ENCODE data around the gene BAIAP2. TPM values are rescaled to one million over a fixed set of nuclear protein-coding genes. Genes with fewer than 3 reads are reported as not detected.
A peak's percentile ranks its signal among the peaks of the same experiment; 100 is the strongest.

The BAIAP2 gene
- total RNA-seq, 2 experiments from 2014 or later, result 4.6 to 5.0 TPM

DNA sequence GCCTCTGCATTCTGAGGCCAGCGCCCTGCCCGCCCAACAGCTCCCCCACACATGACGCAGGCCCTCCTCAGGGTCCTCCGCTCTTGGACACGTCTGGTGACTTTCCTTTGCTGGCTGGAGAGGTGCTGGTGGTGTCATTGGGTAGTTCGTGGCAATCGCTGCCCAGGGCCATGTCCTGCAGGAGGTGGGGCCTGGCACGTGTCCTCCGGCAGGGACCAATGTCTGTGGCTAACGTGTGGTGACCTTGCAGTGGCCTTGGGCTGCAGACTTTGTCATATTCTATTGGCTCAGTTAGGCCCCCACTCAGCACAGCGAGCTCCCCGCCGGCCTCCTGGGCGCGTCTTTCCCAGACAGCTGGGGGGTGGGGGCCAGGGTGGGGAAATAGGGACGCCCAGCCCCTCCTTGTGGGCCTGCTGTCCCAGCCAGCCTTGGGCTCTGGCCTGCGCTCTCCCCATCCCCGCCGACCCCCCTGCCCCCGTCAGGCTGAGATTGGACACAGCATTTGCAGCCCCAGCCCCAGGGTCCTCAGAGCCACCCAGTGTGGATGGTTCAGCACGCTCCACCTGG is 78.3 kb downstream of the BAIAP2 start:
- H3K27me3 Mint-ChIP-seq, result no peaks in the 10 kb centered on the region
- POLR2A ChIA-PET, result no interaction called here
- no peak overlapping the region for H3K27ac Mint-ChIP-seq
- ATAC-seq, result no peak
- DNase-seq, result no peak
- peaks cover 3% of the 10 kb centered on the region for H3K4me1 Mint-ChIP-seq
- CTCF ChIA-PET, result interaction anchor here (1.2 kb wide), 1 partner anchor 11 kb away, joined by 3 read pairs; no protein-coding TSS in a partner anchor
- no peak overlapping the region for H3K4me3 Mint-ChIP-seq
- H3K36me3 Mint-ChIP-seq (ENCODE audit: low read depth), result no peaks in the 10 kb centered on the region
- no peaks in the 10 kb centered on the region for H3K9me3 Mint-ChIP-seq (ENCODE audit: low read depth)
- intact Hi-C loops (cut with DNase I, micrococcal nuclease), result no loop called here

DNA sequence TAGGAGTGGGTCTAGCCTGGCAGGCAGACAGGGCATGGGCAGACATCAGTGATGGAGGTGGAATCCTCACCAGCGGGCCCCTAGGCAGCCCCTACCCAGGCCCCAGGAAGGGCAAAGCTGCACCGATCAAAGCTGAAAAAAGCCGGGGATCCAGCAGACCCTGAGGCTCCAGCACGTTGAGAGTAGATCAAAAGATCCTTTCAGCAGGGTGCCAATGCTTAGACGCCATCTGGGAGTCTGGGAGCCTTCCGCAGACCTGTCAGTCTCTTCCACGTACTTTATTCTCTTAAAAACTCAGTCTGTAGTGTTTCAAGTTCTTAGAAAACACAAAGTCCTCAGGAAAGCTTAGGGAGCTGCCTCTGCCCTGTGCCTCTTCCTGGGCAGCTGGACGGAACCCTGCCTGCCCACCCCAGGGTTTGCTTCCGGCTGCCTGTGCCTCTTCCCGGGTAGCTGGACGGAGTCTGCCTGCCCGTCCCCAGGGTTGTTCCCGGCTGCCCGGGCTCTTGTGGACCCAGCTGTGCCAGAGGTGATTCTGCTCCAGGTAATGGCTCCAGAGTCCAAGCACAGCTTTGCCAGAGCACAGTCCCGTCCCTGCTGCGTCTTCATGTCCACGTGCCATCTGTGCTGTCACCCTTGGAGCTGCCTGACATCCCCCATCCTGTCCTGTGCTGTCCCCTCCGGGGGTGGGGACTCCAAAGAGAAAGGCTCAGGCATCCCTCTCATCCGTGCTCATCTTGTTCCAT is 79.6 kb downstream of the BAIAP2 start:
- H3K9me3 Mint-ChIP-seq (ENCODE audit: low read depth), result no peaks in the 10 kb centered on the region
- ATAC-seq, result no peak
- no peak overlapping the region for H3K27ac Mint-ChIP-seq
- H3K4me3 Mint-ChIP-seq, result no peak overlapping the region
- intact Hi-C loops (cut with DNase I, micrococcal nuclease), result no loop called here
- ChIA-PET CTCF (interaction anchor here (0.7 kb wide), 1 partner anchor 13 kb away, joined by 4 read pairs; no protein-coding TSS in a partner anchor), POLR2A (interaction anchor here (0.7 kb wide), 1 partner anchor 84 kb away, joined by 3 read pairs; no protein-coding TSS in a partner anchor)
- peaks cover 3% of the 10 kb centered on the region for H3K4me1 Mint-ChIP-seq
- no peaks in the 10 kb centered on the region for H3K36me3 Mint-ChIP-seq (ENCODE audit: low read depth)
- DNase-seq, result no peak
- no peaks in the 10 kb centered on the region for H3K27me3 Mint-ChIP-seq

DNA sequence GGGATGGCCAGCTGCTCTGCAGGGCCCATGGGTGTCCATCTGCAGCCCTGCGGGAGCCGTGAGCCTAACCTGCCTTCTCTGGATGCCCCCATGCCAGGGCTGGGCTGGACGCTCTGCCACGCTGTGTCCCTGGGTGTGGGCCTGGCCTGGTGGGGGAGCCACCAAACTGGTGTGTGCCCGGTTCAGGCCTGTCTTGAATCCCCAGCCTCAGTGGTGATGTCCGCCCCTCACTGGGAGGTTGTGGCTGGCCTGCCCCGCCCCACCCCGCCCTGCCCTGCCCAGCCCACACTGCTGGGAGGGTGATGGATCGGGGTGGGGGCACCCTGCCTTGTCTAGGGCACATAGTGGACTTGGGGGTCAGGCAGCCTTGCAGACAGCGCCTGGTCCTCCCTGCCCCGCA is 80.3 kb downstream of the BAIAP2 start:
- ATAC-seq (no peak), DNase-seq (no peak)
- no peaks in the 10 kb centered on the region for H3K9me3 Mint-ChIP-seq (ENCODE audit: low read depth)
- CTCF ChIA-PET, result interaction anchor here (0.7 kb wide), 1 partner anchor 13 kb away, joined by 4 read pairs; no protein-coding TSS in a partner anchor
- no peaks in the 10 kb centered on the region for H3K27me3 Mint-ChIP-seq
- POLR2A ChIA-PET, result no interaction called here
- H3K27ac Mint-ChIP-seq, result no peak overlapping the region
- no peak overlapping the region for H3K4me3 Mint-ChIP-seq
- no peaks in the 10 kb centered on the region for H3K36me3 Mint-ChIP-seq (ENCODE audit: low read depth)
- intact Hi-C loops (cut with DNase I, micrococcal nuclease), result no loop called here
- H3K4me1 Mint-ChIP-seq, result no peaks in the 10 kb centered on the region

DNA sequence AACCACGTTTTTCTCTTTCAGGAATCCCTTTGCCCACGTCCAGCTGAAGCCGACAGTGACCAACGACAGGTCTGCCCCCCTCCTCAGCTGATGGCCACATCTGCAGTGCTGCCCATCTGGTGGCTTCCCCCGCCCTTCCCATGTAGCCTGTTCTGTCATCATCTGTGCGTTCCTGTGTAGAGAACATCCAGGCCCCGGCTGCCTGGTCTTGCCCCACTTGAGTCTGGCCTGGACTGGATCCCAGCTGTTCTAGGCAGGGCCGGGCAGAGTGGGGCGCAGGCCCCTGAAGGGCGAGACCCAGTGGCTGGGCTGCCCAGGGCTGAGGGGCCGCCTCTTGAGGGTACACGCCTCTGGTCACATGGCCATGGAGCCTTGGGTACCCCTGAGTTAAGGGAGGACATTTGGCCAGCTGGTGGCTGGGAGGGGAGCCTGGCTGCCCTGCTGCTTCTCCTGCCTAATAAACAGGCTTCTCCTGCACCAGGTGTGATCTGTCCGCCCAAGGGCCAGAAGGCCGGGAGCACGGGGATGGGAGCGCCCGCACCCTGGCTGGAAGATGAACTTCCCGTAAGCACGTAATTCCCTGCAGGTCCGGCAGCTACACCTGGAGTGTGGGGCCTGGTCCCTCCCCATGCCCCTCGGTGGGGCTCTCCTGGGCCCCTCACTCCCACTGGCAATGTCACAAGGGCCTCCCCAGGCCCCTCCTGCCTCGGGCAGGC is 81.0 kb downstream of the BAIAP2 start:
- no peaks in the 10 kb centered on the region for H3K27me3 Mint-ChIP-seq
- no peak overlapping the region for H3K27ac Mint-ChIP-seq
- CTCF ChIA-PET, result no interaction called here
- POLR2A ChIA-PET, result interaction anchor here (0.5 to 0.6 kb wide), 2 partner anchors 29 to 245 kb away, joined by 3 to 4 read pairs; no protein-coding TSS in a partner anchor
- H3K4me1 Mint-ChIP-seq, result no peaks in the 10 kb centered on the region
- intact Hi-C loops (cut with DNase I, micrococcal nuclease), result no loop called here
- no peak overlapping the region for H3K4me3 Mint-ChIP-seq
- ATAC-seq (no peak), DNase-seq (no peak)
- no peaks in the 10 kb centered on the region for H3K9me3 Mint-ChIP-seq (ENCODE audit: low read depth)
- no peaks in the 10 kb centered on the region for H3K36me3 Mint-ChIP-seq (ENCODE audit: low read depth)

DNA sequence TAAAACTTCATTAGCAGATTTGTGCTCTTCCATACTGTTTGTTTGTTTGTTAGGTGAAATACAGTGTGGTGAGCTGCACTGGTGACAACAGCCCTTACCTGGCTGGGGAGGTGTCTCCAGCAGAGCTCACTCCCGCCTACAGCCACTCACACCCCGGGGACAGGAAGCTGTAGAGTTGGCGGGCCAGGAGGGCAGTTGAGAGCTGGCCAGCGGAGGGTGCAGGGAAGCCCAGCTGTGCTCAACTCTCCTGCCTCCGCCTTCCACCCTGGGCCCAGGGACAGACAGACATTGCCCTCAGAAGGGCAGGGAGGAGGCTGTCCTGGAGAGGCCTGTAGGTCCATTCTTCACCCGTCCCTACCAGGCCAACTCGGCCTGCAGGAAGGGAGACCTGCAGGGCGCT is 81.8 kb downstream of the BAIAP2 start:
- Mint-ChIP-seq H3K4me1 (no peaks in the 10 kb centered on the region), H3K27me3 (no peaks in the 10 kb centered on the region), H3K4me3 (no peak overlapping the region), H3K9me3 (ENCODE audit: low read depth) (no peaks in the 10 kb centered on the region), H3K36me3 (ENCODE audit: low read depth) (no peaks in the 10 kb centered on the region), H3K27ac (no peak overlapping the region)
- ChIA-PET CTCF (no interaction called here), POLR2A (interaction anchor here (0.5 to 0.6 kb wide), 2 partner anchors 29 to 244 kb away, joined by 3 to 4 read pairs; no protein-coding TSS in a partner anchor)
- intact Hi-C loops (cut with DNase I, micrococcal nuclease), result no loop called here
- no peak for ATAC-seq
- DNase-seq, result no peak

DNA sequence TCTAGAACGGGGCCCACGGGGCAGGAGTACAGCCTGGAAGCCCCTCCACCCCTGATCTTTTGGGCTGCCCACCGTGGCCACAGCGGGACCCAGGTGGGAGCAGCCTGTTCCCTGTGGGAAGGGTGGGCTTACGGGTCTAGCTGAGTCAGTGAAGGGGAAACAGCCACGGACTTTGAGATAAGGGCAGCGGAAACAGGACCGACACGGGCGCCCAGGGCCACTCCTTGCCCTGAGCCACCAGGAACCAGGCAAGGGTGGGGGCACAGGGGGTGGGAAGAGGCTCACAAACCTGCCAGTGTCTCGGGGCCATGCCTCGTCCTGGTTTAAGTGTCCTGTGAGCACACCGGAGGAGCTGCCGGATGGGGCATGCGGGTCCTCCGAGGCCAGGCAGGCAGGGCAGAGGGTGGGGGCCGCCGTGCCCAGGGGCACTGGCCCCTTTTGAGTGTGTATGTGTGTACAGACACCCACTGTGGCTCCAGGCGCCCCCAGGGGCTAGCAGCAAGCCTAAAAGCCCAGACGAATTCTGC is 82.8 kb downstream of the BAIAP2 start:
- ATAC-seq (no peak), DNase-seq (no peak)
- Mint-ChIP-seq H3K4me3 (no peak overlapping the region), H3K4me1 (no peaks in the 10 kb centered on the region), H3K27ac (no peak overlapping the region), H3K36me3 (ENCODE audit: low read depth) (no peaks in the 10 kb centered on the region), H3K27me3 (no peaks in the 10 kb centered on the region), H3K9me3 (ENCODE audit: low read depth) (no peaks in the 10 kb centered on the region)
- ChIA-PET CTCF (no interaction called here), POLR2A (no interaction called here)
- intact Hi-C loops (cut with DNase I, micrococcal nuclease), result no loop called here

DNA sequence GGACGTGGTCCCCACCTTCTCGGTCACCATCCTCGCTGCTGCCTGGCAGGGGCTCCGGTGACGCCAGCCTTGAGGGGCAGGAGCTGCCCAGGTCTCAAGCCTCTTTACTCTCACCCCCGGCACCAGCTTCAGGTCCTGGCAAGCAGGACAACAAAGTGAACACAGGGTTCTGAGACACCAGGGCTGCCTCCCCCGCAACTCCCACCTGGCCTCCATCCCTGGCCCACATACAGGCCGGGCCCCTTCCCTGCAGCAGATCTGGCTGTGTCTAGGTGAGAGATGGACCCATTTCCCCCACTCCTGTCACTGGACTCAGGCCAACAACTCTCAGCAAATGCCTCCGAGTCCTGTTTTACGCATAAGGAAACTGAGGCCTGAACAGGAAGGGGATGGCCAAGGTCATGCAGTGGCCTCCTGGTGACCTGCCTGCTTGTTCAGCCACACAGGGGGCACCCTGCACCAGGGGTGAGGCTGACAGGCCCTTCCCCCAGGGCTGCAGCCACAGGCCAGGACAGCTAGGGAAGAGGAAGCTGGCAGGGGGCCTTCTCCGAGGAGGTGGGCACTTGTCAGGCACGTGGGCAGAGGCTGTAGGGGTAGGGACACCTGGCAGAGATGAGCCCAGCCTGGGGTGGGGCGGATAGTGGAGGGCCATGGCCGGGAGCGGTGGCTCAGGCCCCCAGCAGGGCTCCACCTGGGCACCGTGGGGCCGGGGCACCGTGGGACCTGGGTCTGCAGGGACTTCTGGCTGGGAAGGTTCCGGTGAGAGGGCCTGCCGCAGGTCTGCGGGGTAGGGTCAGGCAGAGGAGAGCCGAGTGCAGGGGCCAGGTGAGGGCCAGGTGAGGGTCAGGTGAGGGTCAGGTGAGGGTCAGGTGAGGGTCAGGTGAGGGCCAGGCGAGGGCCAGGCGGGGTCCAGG is 83.6 kb downstream of the BAIAP2 start:
- H3K27ac Mint-ChIP-seq, result no peak overlapping the region
- CTCF ChIA-PET, result no interaction called here

DNA sequence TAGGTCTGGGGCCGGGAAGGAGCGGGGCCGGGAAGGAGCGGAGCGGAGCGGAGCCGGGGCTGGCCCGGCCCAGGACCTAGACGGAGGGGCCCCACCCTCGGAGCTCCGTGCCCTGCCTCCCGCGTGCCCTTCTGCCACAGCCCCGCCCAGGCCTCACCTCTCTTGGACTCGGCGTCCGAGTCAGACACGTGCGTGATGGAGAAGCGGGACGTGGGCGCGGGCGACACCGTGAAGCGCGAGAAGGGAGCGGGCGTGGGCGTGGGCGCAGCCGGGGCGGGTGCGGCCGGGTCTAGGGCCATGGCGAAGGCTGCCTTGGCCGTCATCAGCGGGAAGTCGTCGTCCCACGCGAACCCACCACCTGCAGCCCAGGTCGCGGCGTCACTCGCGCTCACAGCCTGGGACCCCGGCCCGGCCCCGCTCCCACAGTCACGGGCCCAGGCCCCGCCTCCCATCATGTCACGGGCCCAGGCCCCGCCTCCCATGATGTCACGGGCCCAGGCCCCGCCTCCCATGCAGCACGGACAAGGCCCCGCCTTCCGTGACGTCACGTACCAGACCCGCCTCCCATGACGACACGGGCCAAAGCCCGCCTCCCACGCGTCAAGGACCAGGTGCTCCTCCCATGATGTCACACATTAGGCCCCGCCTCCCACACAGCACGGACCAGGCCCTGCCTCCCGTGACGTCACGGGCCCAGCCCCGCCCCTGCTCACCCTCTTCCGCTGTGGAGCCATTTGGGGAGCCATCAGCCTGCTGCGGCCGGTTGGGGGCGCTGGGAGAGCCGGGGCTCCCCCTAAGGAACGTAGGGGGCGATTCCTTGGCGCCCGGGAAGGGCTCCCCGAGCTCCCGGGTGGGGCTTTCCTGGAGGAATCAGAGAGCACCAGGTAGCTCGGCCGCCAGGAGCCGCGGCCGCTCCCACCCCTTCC is 84.5 kb downstream of the BAIAP2 start:
- DNase-seq, result peak; percentile 95
- ChIA-PET POLR2A (no interaction called here), CTCF (no interaction called here)
- ATAC-seq, result peak; percentile 82
- no peaks in the 10 kb centered on the region for H3K27me3 Mint-ChIP-seq
- intact Hi-C loops (cut with DNase I, micrococcal nuclease), result loop anchor here in 1 of 2 experiments (1.0 kb wide), 2 partner anchors 85 to 104 kb away; no protein-coding TSS in a partner anchor
- peak overlapping the region; percentile 37 for H3K4me3 Mint-ChIP-seq
- no peak overlapping the region for H3K27ac Mint-ChIP-seq
- H3K36me3 Mint-ChIP-seq (ENCODE audit: low read depth), result no peaks in the 10 kb centered on the region
- H3K4me1 Mint-ChIP-seq, result no peaks in the 10 kb centered on the region
- no peaks in the 10 kb centered on the region for H3K9me3 Mint-ChIP-seq (ENCODE audit: low read depth)

More for the DNA sequence above, 83.6 kb downstream of the BAIAP2 start:
- H3K9me3 Mint-ChIP-seq (ENCODE audit: low read depth), result no peaks in the 10 kb centered on the region
- POLR2A ChIA-PET, result no interaction called here
- ATAC-seq (no peak), DNase-seq (no peak)
- intact Hi-C loops (cut with DNase I, micrococcal nuclease), result loop anchor here in 1 of 2 experiments (1.0 kb wide), 2 partner anchors 84 to 105 kb away; no protein-coding TSS in a partner anchor
- H3K36me3 Mint-ChIP-seq (ENCODE audit: low read depth), result no peaks in the 10 kb centered on the region
- no peaks in the 10 kb centered on the region for H3K4me1 Mint-ChIP-seq
- no peaks in the 10 kb centered on the region for H3K27me3 Mint-ChIP-seq
- H3K4me3 Mint-ChIP-seq, result peak overlapping the region; percentile 37

DNA sequence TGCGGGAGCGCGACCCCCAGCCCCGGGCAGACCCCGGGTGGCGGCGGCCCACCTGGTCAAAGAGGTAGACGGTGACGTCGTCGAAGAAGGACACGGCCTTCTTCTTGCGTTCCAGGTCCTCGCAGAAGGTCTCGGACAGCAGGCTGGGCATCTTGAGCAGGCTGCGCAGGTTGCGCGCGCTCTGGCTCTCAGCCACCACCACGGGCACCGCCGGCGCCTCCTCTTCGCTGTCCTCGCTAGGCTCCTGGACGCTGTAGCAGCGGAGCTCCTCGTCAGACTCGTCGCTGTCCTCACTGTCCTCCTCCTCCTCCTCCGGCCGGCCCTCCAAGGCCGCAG is 85.2 kb downstream of the BAIAP2 start:
- H3K27ac Mint-ChIP-seq, result no peak overlapping the region
- H3K9me3 Mint-ChIP-seq (ENCODE audit: low read depth), result no peaks in the 10 kb centered on the region
- H3K27me3 Mint-ChIP-seq, result no peaks in the 10 kb centered on the region
- no peaks in the 10 kb centered on the region for H3K4me1 Mint-ChIP-seq
- intact Hi-C loops (cut with DNase I, micrococcal nuclease), result no loop called here
- H3K4me3 Mint-ChIP-seq, result no peak overlapping the region
- ATAC-seq, result no peak
- ChIA-PET CTCF (no interaction called here), POLR2A (no interaction called here)
- H3K36me3 Mint-ChIP-seq (ENCODE audit: low read depth), result no peaks in the 10 kb centered on the region
- no peak for DNase-seq
